Endothelial cell of umbilical vein (primary cell): Measurements from ENCODE around the gene POLG.

Source experiments
- EZH2 ChIP-seq: IDR thresholded peaks from 2 replicates; pipeline ENCODE4 v1.6.1; 2012; ENCODE audit warnings: borderline replicate concordance, low read depth, mild to moderate bottlenecking, moderate library complexity, low read length, inconsistent platforms; ENCODE audit not compliant: severe bottlenecking
- FOS ChIP-seq: IDR thresholded peaks from 2 replicates; pipeline ENCODE4 v1.6.1; 2011; ENCODE audit warnings: mild to moderate bottlenecking, low read length, moderate library complexity, borderline replicate concordance; ENCODE audit not compliant: insufficient read depth
- GATA2 ChIP-seq: IDR thresholded peaks from 2 replicates; pipeline ENCODE4 v1.7.0; 2011; ENCODE audit warnings: low read depth, mild to moderate bottlenecking, moderate library complexity, mixed read lengths, low read length; ENCODE audit not compliant: insufficient read length, insufficient read depth
- JUN ChIP-seq: IDR thresholded peaks from 2 replicates; pipeline ENCODE4 v1.6.1; 2011; ENCODE audit warnings: borderline replicate concordance, low read depth; ENCODE audit not compliant: insufficient read length, insufficient read depth
- MAX ChIP-seq: IDR thresholded peaks from 2 replicates; pipeline ENCODE4 v1.6.1; 2011; ENCODE audit not compliant: insufficient read depth, insufficient read length
- MYC ChIP-seq: IDR thresholded peaks from one replicate; pipeline ENCODE4 v1.6.1; 2011; ENCODE audit warnings: mild to moderate bottlenecking, low read depth, low read length
- POLR2A ChIP-seq: IDR thresholded peaks from 2 replicates; pipeline ENCODE4 v1.6.1; 2012; ENCODE audit warnings: low read depth, mild to moderate bottlenecking, control low read depth, low read length
- POLR2AphosphoS5 ChIP-seq: IDR thresholded peaks from 2 replicates; pipeline ENCODE4 v1.6.1; 2012; ENCODE audit warnings: low read depth, mild to moderate bottlenecking, control low read depth, low read length, moderate library complexity; ENCODE audit not compliant: insufficient read depth
- TF ChIP-seq, protein P1 (sequence below), 2 donors: IDR thresholded peaks; 1 replicate in 1 of 2; 2 replicates in 1 of 2; pipeline ENCODE4 v1.5.1; 2011; ENCODE audit warnings: low read length in 2 of 2, mild to moderate bottlenecking in 2 of 2, moderate library complexity in 2 of 2, control low read depth in 1 of 2, inconsistent platforms in 1 of 2, low read depth in 1 of 2; ENCODE audit not compliant: insufficient read depth in 1 of 2; ENCODE audit errors: extremely low read depth in 1 of 2

DNA sequence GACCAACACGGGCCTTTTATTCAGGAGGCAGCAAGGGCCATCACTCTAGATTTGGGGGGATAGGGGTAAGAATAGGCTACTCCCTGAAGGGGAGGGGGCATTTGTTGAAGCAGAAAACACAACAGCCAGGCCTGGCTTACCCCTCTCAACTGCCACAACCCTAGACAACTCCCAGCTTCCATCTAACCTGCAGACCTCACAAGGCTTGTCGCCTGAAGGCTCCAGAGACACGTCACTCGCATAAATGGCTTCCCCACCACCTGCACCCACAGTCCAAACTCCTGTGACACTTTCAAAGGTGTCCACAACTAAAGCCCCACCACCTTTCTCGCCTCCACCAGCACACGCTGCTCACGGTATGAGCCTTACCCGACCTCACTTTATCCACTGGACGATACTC lies 14.9 kb downstream of the POLG start:
- no peak for TF ChIP-seq POLR2A
- TF ChIP-seq, protein P1, sequence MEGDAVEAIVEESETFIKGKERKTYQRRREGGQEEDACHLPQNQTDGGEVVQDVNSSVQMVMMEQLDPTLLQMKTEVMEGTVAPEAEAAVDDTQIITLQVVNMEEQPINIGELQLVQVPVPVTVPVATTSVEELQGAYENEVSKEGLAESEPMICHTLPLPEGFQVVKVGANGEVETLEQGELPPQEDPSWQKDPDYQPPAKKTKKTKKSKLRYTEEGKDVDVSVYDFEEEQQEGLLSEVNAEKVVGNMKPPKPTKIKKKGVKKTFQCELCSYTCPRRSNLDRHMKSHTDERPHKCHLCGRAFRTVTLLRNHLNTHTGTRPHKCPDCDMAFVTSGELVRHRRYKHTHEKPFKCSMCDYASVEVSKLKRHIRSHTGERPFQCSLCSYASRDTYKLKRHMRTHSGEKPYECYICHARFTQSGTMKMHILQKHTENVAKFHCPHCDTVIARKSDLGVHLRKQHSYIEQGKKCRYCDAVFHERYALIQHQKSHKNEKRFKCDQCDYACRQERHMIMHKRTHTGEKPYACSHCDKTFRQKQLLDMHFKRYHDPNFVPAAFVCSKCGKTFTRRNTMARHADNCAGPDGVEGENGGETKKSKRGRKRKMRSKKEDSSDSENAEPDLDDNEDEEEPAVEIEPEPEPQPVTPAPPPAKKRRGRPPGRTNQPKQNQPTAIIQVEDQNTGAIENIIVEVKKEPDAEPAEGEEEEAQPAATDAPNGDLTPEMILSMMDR (IDR thresholded peaks at IDR 0.05; ENCODE audit: extremely low read depth in 1 of 2, insufficient read depth in 1 of 2, low read depth in 1 of 2, low read length in 2 of 2), result no peak
- no peak for TF ChIP-seq MAX
- TF ChIP-seq POLR2AphosphoS5, result no peak
- TF ChIP-seq EZH2, result no peak
- TF ChIP-seq JUN, result no peak
- no peak for TF ChIP-seq MYC
- no peak for TF ChIP-seq FOS
- no peak for TF ChIP-seq GATA2
